ENCODE measurements around the gene KCNQ1.

KCNQ1 gene

DNA sequence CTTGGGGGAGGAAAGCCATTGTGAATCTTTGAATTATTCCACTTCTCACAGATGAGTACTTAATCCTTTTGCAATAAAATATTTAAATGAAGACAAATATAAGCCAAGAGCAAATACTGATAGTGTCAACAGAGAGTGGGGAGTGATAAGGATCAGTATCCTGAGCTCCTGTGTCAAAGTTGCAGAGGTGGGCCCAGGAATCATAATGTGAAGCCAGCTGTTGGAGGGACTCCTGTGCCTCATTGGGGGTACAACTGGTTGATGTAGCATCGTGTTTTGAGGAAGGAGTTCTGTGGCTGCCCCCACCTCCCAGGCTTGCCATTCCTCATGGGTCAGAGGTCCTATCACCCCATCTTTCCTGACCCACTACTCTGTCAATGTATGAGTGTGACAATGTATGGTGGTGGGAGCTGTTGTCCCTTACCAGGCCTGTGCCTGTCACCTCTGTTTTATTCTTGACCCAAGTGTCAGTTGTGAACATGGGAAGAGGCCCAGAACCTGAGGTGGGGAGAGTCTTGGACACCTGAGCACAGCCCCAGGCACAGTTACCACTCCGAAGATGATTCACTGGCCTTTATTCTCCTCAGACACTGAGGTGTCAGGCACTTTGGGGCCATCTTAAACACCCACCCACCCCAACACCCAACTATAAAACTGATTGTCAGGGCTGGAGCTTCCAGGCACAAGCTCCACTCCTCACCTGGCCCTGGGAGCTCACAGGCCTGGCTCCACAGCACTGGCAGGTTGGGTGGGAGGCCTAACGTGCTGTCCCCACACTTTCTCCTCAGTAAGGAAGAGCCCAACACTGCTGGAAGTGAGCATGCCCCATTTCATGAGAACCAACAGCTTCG lies 216.6 kb downstream of the KCNQ1 start:
- Histone ChIP-seq H3K27ac (ENCODE audit: low read length) (no peak overlapping the region), H3K4me3 (ENCODE audit: low read depth in 1 of 2, low read length in 2 of 2) (no peak overlapping the region), H2AFZ (ENCODE audit: low read depth, low read length) (no peak overlapping the region), H3K36me3 (ENCODE audit: insufficient read depth, low read length) (no peaks in the 10 kb centered on the region), H3K9ac (ENCODE audit: low read depth, low read length) (no peak overlapping the region), H3K9me3 (ENCODE audit: insufficient read depth, low read length, severe bottlenecking) (peaks cover 8% of the 10 kb centered on the region), H3K79me2 (ENCODE audit: insufficient read depth, low read length) (no peaks in the 10 kb centered on the region), H3K4me2 (ENCODE audit: insufficient read depth, low read length) (no peak overlapping the region), H3K4me1 (ENCODE audit: insufficient read depth, low read length) (no peaks in the 10 kb centered on the region), H4K20me1 (ENCODE audit: insufficient read depth, low read length) (0 out of 2 replicates have a peak, but pooled peaks cover 3% of the 10 kb centered on the region), H3K27me3 (ENCODE audit: insufficient read depth, low read length, poor library complexity) (peaks cover 6% of the 10 kb centered on the region)
- DNase-seq (no peak), ATAC-seq (ENCODE audit: insufficient read depth, low read depth) (no peak)
- TF ChIP-seq, protein P1, sequence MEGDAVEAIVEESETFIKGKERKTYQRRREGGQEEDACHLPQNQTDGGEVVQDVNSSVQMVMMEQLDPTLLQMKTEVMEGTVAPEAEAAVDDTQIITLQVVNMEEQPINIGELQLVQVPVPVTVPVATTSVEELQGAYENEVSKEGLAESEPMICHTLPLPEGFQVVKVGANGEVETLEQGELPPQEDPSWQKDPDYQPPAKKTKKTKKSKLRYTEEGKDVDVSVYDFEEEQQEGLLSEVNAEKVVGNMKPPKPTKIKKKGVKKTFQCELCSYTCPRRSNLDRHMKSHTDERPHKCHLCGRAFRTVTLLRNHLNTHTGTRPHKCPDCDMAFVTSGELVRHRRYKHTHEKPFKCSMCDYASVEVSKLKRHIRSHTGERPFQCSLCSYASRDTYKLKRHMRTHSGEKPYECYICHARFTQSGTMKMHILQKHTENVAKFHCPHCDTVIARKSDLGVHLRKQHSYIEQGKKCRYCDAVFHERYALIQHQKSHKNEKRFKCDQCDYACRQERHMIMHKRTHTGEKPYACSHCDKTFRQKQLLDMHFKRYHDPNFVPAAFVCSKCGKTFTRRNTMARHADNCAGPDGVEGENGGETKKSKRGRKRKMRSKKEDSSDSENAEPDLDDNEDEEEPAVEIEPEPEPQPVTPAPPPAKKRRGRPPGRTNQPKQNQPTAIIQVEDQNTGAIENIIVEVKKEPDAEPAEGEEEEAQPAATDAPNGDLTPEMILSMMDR (IDR thresholded peaks at IDR 0.05; ENCODE audit: borderline replicate concordance, extremely low read depth, low read length, poor library complexity, severe bottlenecking), result no peak
- TF ChIP-seq EZH2 (IDR thresholded peaks at IDR 0.05; ENCODE audit: borderline replicate concordance, low read depth, low read length, severe bottlenecking), result no peak

DNA sequence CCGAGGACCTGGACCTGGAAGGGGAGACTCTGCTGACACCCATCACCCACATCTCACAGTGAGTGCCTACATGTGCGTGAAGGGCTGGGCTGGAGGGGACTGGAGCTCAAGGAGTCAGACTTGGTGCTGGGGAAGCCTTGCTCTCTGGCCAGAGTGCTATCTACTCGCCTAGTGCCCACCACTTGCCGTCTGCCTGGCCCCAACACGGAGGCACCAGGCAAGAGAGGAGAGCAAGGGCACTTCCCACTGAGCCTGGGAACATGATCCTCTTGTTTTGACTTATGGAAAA lies 217.2 kb downstream of the KCNQ1 start:
- no peak for DNase-seq
- H3K27ac ChIP-seq (ENCODE audit: low read length), result no peak overlapping the region
- TF ChIP-seq, protein P1 (IDR thresholded peaks at IDR 0.05; ENCODE audit: borderline replicate concordance, extremely low read depth, low read length, poor library complexity, severe bottlenecking), result no peak
- TF ChIP-seq EZH2 (IDR thresholded peaks at IDR 0.05; ENCODE audit: borderline replicate concordance, low read depth, low read length, severe bottlenecking), result no peak
- H4K20me1 ChIP-seq (ENCODE audit: insufficient read depth, low read length), result 0 out of 2 replicates have a peak, but pooled peaks cover 3% of the 10 kb centered on the region
- H3K27me3 ChIP-seq (ENCODE audit: insufficient read depth, low read length, poor library complexity), result peaks cover 4% of the 10 kb centered on the region
- no peaks in the 10 kb centered on the region for H3K79me2 ChIP-seq (ENCODE audit: insufficient read depth, low read length)
- H3K36me3 ChIP-seq (ENCODE audit: insufficient read depth, low read length), result no peaks in the 10 kb centered on the region
- H3K9me3 ChIP-seq (ENCODE audit: insufficient read depth, low read length, severe bottlenecking), result peaks cover 8% of the 10 kb centered on the region
- no peak for ATAC-seq (ENCODE audit: insufficient read depth, low read depth)
- H3K4me2 ChIP-seq (ENCODE audit: insufficient read depth, low read length), result no peak overlapping the region
- no peak overlapping the region for H2AFZ ChIP-seq (ENCODE audit: low read depth, low read length)
- no peak overlapping the region for H3K4me3 ChIP-seq (ENCODE audit: low read depth in 1 of 2, low read length in 2 of 2)
- no peaks in the 10 kb centered on the region for H3K4me1 ChIP-seq (ENCODE audit: insufficient read depth, low read length)
- no peak overlapping the region for H3K9ac ChIP-seq (ENCODE audit: low read depth, low read length)

DNA sequence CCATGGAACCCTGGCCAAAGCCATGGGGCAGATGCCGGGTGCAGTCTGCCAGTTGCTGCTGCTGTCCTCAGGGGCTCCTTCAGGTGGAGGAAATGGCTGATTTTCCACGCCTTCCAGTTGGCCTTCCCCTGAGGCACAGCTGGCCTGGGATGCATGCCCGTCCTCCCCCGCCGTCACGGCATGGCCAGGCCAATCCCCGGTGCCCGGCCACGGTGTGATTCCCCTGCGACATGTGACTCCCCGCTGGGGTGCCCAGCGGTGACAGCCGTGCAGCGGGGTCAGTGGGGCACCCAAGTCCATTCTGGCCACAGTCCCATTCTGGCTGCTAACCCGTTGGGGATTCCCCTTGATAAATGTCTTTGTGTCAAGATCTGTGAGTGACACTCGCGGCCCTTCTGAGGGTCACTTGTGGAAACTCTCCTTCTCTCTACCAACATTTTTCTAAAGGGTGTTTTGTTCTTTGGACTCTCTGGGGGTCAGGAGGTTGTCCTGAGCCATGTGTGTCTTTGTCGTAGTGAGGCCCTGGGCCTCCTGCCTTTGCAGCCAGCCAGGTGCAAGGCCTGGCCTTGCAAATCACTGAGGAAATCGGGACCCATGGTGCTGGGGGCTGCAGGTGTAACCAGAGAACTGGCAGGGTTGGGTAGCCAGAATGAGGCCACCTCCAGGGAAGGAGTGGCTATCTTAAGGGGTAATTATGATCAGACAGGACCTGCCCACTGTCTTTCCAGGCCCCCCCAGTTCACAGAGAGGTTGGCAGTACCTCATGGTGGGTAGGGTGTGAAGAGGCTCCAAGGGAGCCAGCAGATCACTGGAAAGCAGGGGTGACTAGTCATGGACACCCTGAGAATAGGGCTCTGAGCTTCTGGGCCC lies 217.9 kb downstream of the KCNQ1 start:
- Histone ChIP-seq H3K27me3 (ENCODE audit: insufficient read depth, low read length, poor library complexity) (peaks cover 3% of the 10 kb centered on the region), H3K79me2 (ENCODE audit: insufficient read depth, low read length) (no peaks in the 10 kb centered on the region), H3K36me3 (ENCODE audit: insufficient read depth, low read length) (no peaks in the 10 kb centered on the region), H3K4me1 (ENCODE audit: insufficient read depth, low read length) (no peaks in the 10 kb centered on the region), H2AFZ (ENCODE audit: low read depth, low read length) (no peak overlapping the region), H4K20me1 (ENCODE audit: insufficient read depth, low read length) (0 out of 2 replicates have a peak, but pooled peaks cover 3% of the 10 kb centered on the region), H3K9me3 (ENCODE audit: insufficient read depth, low read length, severe bottlenecking) (peaks cover 8% of the 10 kb centered on the region), H3K9ac (ENCODE audit: low read depth, low read length) (no peak overlapping the region), H3K4me2 (ENCODE audit: insufficient read depth, low read length) (no peak overlapping the region), H3K27ac (ENCODE audit: low read length) (no peak overlapping the region), H3K4me3 (ENCODE audit: low read depth in 1 of 2, low read length in 2 of 2) (no peak overlapping the region)
- no peak for TF ChIP-seq EZH2 (IDR thresholded peaks at IDR 0.05; ENCODE audit: borderline replicate concordance, low read depth, low read length, severe bottlenecking)
- TF ChIP-seq, protein P1 (IDR thresholded peaks at IDR 0.05; ENCODE audit: borderline replicate concordance, extremely low read depth, low read length, poor library complexity, severe bottlenecking), result no peak
- DNase-seq (no peak), ATAC-seq (ENCODE audit: insufficient read depth, low read depth) (no peak)
